Measurements from ENCODE around the gene EIF5AL1. TPM values are rescaled to one million over a fixed set of nuclear protein-coding genes. Genes with fewer than 3 reads are reported as not detected.

EIF5AL1 gene
- total and polyA plus RNA-seq, 2 experiments from 2014 or later = 2.0 to 20.4 TPM

- H3K79me2 ChIP-seq (replicated peaks; ENCODE audit: insufficient read depth) = no peaks in the 10 kb centered on the region
- no peaks in the 10 kb centered on the region for H3K36me3 ChIP-seq (ENCODE audit: insufficient read depth)
- H3K27me3 ChIP-seq (ENCODE audit: insufficient read depth) = no peaks in the 10 kb centered on the region
- H3F3A ChIP-seq (replicated peaks; ENCODE audit: low read depth) = no peaks in the 10 kb centered on the region
- no peak for ATAC-seq
- Mint-ChIP-seq H3K27ac (no peak overlapping the region), H3K4me3 (no peak overlapping the region), H3K27me3 (ENCODE audit: insufficient read depth, low read depth, poor library complexity) (peaks cover 4% of the 10 kb centered on the region), H3K9me3 (no peaks in the 10 kb centered on the region), H3K36me3 (ENCODE audit: low read depth) (no peaks in the 10 kb centered on the region), H3K4me1 (no peaks in the 10 kb centered on the region; the same call in 2 of the 3 replicates)
- no peak overlapping the region for H2AFZ ChIP-seq
- H3K27ac ChIP-seq (ENCODE audit: low read depth) = no peak overlapping the region
- no peak overlapping the region for H3K4me3 ChIP-seq
- H4K20me1 ChIP-seq (replicated peaks; ENCODE audit: insufficient read depth) = no peaks in the 10 kb centered on the region
- TF ChIP-seq CREB1 (CRISPR knock-in tag; IDR thresholded peaks at IDR 0.05; ENCODE audit: low read depth) = no peak
- no peak for TF ChIP-seq REST (IDR thresholded peaks at IDR 0.05; ENCODE audit: unreplicated experiment)
- TF ChIP-seq NANOG (IDR thresholded peaks at IDR 0.05; ENCODE audit: borderline replicate concordance) = no peak
- TF ChIP-seq EZH2phosphoT487 (IDR thresholded peaks at IDR 0.05; ENCODE audit: unreplicated experiment) = no peak
- no peak for TF ChIP-seq JUNB (IDR thresholded peaks at IDR 0.05; ENCODE audit: unreplicated experiment)
- TF ChIP-seq, protein P1, sequence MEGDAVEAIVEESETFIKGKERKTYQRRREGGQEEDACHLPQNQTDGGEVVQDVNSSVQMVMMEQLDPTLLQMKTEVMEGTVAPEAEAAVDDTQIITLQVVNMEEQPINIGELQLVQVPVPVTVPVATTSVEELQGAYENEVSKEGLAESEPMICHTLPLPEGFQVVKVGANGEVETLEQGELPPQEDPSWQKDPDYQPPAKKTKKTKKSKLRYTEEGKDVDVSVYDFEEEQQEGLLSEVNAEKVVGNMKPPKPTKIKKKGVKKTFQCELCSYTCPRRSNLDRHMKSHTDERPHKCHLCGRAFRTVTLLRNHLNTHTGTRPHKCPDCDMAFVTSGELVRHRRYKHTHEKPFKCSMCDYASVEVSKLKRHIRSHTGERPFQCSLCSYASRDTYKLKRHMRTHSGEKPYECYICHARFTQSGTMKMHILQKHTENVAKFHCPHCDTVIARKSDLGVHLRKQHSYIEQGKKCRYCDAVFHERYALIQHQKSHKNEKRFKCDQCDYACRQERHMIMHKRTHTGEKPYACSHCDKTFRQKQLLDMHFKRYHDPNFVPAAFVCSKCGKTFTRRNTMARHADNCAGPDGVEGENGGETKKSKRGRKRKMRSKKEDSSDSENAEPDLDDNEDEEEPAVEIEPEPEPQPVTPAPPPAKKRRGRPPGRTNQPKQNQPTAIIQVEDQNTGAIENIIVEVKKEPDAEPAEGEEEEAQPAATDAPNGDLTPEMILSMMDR (conservative IDR thresholded peaks at IDR 0.05; ENCODE audit: low read depth in 2 of 2) = no peak
- no peak for TF ChIP-seq ZNF462 (CRISPR knock-in tag; IDR thresholded peaks at IDR 0.05)
- no peak for TF ChIP-seq POLR2AphosphoS5 (IDR thresholded peaks at IDR 0.05; ENCODE audit: low read depth)
- TF ChIP-seq ETS1 (IDR thresholded peaks at IDR 0.05) = no peak
- TF ChIP-seq ZNF331 (CRISPR knock-in tag; IDR thresholded peaks at IDR 0.05; ENCODE audit: low read depth) = no peak
- no peak for TF ChIP-seq STAT1 (IDR thresholded peaks at IDR 0.05; ENCODE audit: unreplicated experiment)
- no peak for TF ChIP-seq EZH2 (IDR thresholded peaks at IDR 0.05; ENCODE audit: low read depth, unreplicated experiment)
- TF ChIP-seq ZNF114 (CRISPR knock-in tag; IDR thresholded peaks at IDR 0.05) = no peak
- no peak overlapping the region for H3K4me2 ChIP-seq
- H3K4me1 ChIP-seq (ENCODE audit: insufficient read depth) = no peaks in the 10 kb centered on the region
- DNase-seq (ENCODE audit: low spot score) = no peak
- H3K9me2 ChIP-seq (ENCODE audit: insufficient read depth) = no peaks in the 10 kb centered on the region
These were observed 39.9 kb upstream of the EIF5AL1 start for GRCh38 chr10:79472449-79472848.
